PC-9 (cell line): ENCODE results near the gene EML6. TPM values are rescaled to one million over a fixed set of nuclear protein-coding genes. Genes with fewer than 3 reads are reported as not detected.

Experiments used
- BruUV-seq: library from RNA; stranded (reverse); fragments of 400-500 nt; replicated peaks from 2 replicates; lab custom pipeline; 2021; lab: Mats Ljungman, UMichigan
- CTCF ChIA-PET: fragments of 300-600 bp; sonication (Branson Sonifier 250); formaldehyde crosslinking; loops from one replicate; lab custom pipeline; 2022; ENCODE audit warnings: antibody characterized with exemption; lab: Charles Lee
- POLR2A ChIA-PET: fragments of 300-600 bp; sonication (Branson Sonifier 250); formaldehyde crosslinking; loops from one replicate; lab custom pipeline; 2022; ENCODE audit warnings: antibody characterized with exemption; ENCODE audit not compliant: unreplicated experiment; lab: Charles Lee
- DNase-seq, 2 experiments: peaks; one replicate each; pipeline versions ENCODE4 v3.0.0 to v3.0.0-alpha.2; 2015 to 2022; ENCODE audit warnings: mixed read lengths in 1 of 2
- H2AFZ ChIP-seq: fragments of 200-600 bp; sonication (generic); 2 replicates; pipeline ENCODE4 v1.8.1; 2017; ENCODE audit warnings: antibody characterized with exemption
- H3F3A ChIP-seq: fragments of 200-600 bp; sonication (generic); 2 replicates; pipeline ENCODE4 v1.8.1; 2017; ENCODE audit warnings: antibody characterized with exemption, mild to moderate bottlenecking, low read depth; ENCODE audit not compliant: insufficient read depth
- H3K27ac ChIP-seq: fragments of 200-600 bp; sonication (generic); 2 replicates; pipeline ENCODE4 v1.6.1; 2016; ENCODE audit warnings: mixed run types
- H3K27me3 ChIP-seq: fragments of 200-600 bp; sonication (generic); 2 replicates; pipeline ENCODE4 v1.6.1; 2016; ENCODE audit warnings: low read depth, mixed run types; ENCODE audit not compliant: insufficient read depth
- H3K36me3 ChIP-seq: fragments of 200-600 bp; sonication (generic); 2 replicates; pipeline ENCODE4 v1.6.1; 2016; ENCODE audit warnings: low read depth, mixed run types
- H3K4me1 ChIP-seq: fragments of 200-600 bp; sonication (generic); replicated peaks from 2 replicates; pipeline ENCODE4 v1.6.1; 2016; ENCODE audit warnings: mixed run types; ENCODE audit not compliant: insufficient read depth
- H3K4me2 ChIP-seq: fragments of 200-600 bp; sonication (generic); 2 replicates; pipeline ENCODE4 v1.6.1; 2017; ENCODE audit warnings: mixed run types
- H3K4me3 ChIP-seq: fragments of 200-600 bp; sonication (generic); 2 replicates; pipeline ENCODE4 v1.6.1; 2016; ENCODE audit warnings: mixed run types
- H3K79me2 ChIP-seq: fragments of 200-600 bp; sonication (generic); 2 replicates; pipeline ENCODE4 v1.6.1; 2017; ENCODE audit warnings: low read depth, mixed run types
- H3K9me2 ChIP-seq: fragments of 200-600 bp; sonication (generic); 2 replicates; pipeline ENCODE4 v1.8.1; 2017; ENCODE audit warnings: mild to moderate bottlenecking; ENCODE audit not compliant: insufficient read depth
- H3K9me3 ChIP-seq: fragments of 200-600 bp; sonication (generic); 2 replicates; pipeline ENCODE4 v1.8.1; 2016; ENCODE audit warnings: low read depth; ENCODE audit not compliant: insufficient read depth
- H4K20me1 ChIP-seq: fragments of 200-600 bp; sonication (generic); 2 replicates; pipeline ENCODE4 v1.8.1; 2017; ENCODE audit not compliant: insufficient read depth
- CTCF ChIP-seq: fragments of 200-600 bp; sonication (generic); conservative IDR thresholded peaks from 2 replicates; pipeline ENCODE4 v1.6.1; 2017; ENCODE audit warnings: mixed run types, antibody characterized with exemption, mild to moderate bottlenecking, moderate library complexity
- EZH2 ChIP-seq: fragments of 200-600 bp; sonication (generic); IDR thresholded peaks from 2 replicates; pipeline ENCODE4 v1.8.0; 2017; ENCODE audit warnings: antibody characterized with exemption, low read depth
- intact Hi-C: fragments of 100-400 bp; cut with micrococcal nuclease; formaldehyde crosslinking; loops from one replicate; pipeline ENCODE4 v1.10.0; 2022; ENCODE audit not compliant: unreplicated experiment
- total RNA-seq: library from RNA; stranded (reverse); gene quantifications from 2 replicates; pipeline ENCODE4 v1.2.3, GENCODE V29; 2021

EML6 gene
- total RNA-seq, 1 experiment from 2014 or later, result 3.7 TPM

GRCh38 chr2:54787755-54788366 lies 64.4 kb downstream of the EML6 start:
- H3K36me3 ChIP-seq, result no peaks in the 10 kb centered on the region
- no peaks in the 10 kb centered on the region for H3F3A ChIP-seq
- BruUV-seq, result no TSS peak
- H3K9me3 ChIP-seq, result no peaks in the 10 kb centered on the region
- H4K20me1 ChIP-seq, result no peaks in the 10 kb centered on the region
- ChIA-PET POLR2A (no interaction called here), CTCF (no interaction called here)
- no peaks in the 10 kb centered on the region for H3K79me2 ChIP-seq
- DNase-seq, result no peak
- intact Hi-C loops, result no loop called here
- H3K27ac ChIP-seq, result no peak overlapping the region
- H3K27me3 ChIP-seq, result no peaks in the 10 kb centered on the region
- no peak overlapping the region for H2AFZ ChIP-seq
- TF ChIP-seq EZH2, result no peak
- no peak for TF ChIP-seq CTCF
- H3K4me3 ChIP-seq, result no peak overlapping the region
- no peak overlapping the region for H3K4me2 ChIP-seq
- H3K9me2 ChIP-seq, result no peaks in the 10 kb centered on the region
- H3K4me1 ChIP-seq, result peaks cover 9% of the 10 kb centered on the region

- Histone ChIP-seq H3K4me3 (no peak overlapping the region), H3K36me3 (no peaks in the 10 kb centered on the region), H3K4me2 (0 out of 2 replicates have a peak overlapping the region, but pooled peaks have one; percentile 2), H4K20me1 (no peaks in the 10 kb centered on the region), H3K9me2 (no peaks in the 10 kb centered on the region), H3K27me3 (no peaks in the 10 kb centered on the region), H3K79me2 (no peaks in the 10 kb centered on the region), H2AFZ (no peak overlapping the region), H3F3A (no peaks in the 10 kb centered on the region), H3K9me3 (no peaks in the 10 kb centered on the region), H3K27ac (no peak overlapping the region), H3K4me1 (peaks cover 9% of the 10 kb centered on the region)
- peak in 1 of 2 experiments; percentile 49 for DNase-seq
- POLR2A ChIA-PET, result no interaction called here
- intact Hi-C loops, result no loop called here
- CTCF ChIA-PET, result no interaction called here
- BruUV-seq, result no TSS peak
- no peak for TF ChIP-seq CTCF
- TF ChIP-seq EZH2, result no peak
Observed at GRCh38 chr2:54789878-54790277, 66.4 kb downstream of the EML6 start.

GRCh38 chr2:54791831-54792230 lies 68.4 kb downstream of the EML6 start:
- CTCF ChIA-PET, result no interaction called here
- no peaks in the 10 kb centered on the region for H3K9me2 ChIP-seq
- POLR2A ChIA-PET, result no interaction called here
- no peak overlapping the region for H3K4me3 ChIP-seq
- intact Hi-C loops, result no loop called here
- H3K9me3 ChIP-seq, result no peaks in the 10 kb centered on the region
- H3K79me2 ChIP-seq, result no peaks in the 10 kb centered on the region
- no peaks in the 10 kb centered on the region for H4K20me1 ChIP-seq
- no TSS peak for BruUV-seq
- H3K27ac ChIP-seq, result no peak overlapping the region
- H2AFZ ChIP-seq, result no peak overlapping the region
- peaks cover 9% of the 10 kb centered on the region for H3K4me1 ChIP-seq
- no peaks in the 10 kb centered on the region for H3K27me3 ChIP-seq
- no peak for DNase-seq
- H3F3A ChIP-seq, result no peaks in the 10 kb centered on the region
- H3K4me2 ChIP-seq, result no peak overlapping the region
- H3K36me3 ChIP-seq, result no peaks in the 10 kb centered on the region
- TF ChIP-seq CTCF (no peak), EZH2 (no peak)
